IMR-90 (cell line): ENCODE data around the gene TMEM97. TPM values are rescaled to one million over a fixed set of nuclear protein-coding genes. Genes with fewer than 3 reads are reported as not detected.

ENCODE experiments used
- ATAC-seq: fragments of 200-7000 bp; cut with Tn5 transposase; 2 replicates; pipeline ENCODE4 v1.9.1; 2020; ENCODE audit warnings: low read depth, mild to moderate bottlenecking, moderate library complexity
- BruUV-seq: library from RNA; stranded (reverse); fragments of 400-500 nt; replicated peaks from 2 replicates; lab custom pipeline; 2021; lab: Mats Ljungman, UMichigan
- CTCF ChIA-PET: fragments of 300-600 bp; formaldehyde crosslinking; extraction: SDS; loops from one replicate; lab custom pipeline; 2021; ENCODE audit warnings: antibody characterized with exemption; lab: Yijun Ruan, JAX
- POLR2A ChIA-PET: fragments of 300-600 bp; sonication (Branson Sonifier 250); formaldehyde crosslinking; loops from one replicate; lab custom pipeline; 2022; ENCODE audit warnings: antibody characterized with exemption; ENCODE audit not compliant: unreplicated experiment; lab: Charles Lee
- DNase-seq: peaks from one replicate; pipeline ENCODE4 v3.0.0; 2013
- H2AFZ ChIP-seq: replicated peaks from 2 replicates; pipeline ENCODE3; 2013; ENCODE audit warnings: low read length, mild to moderate bottlenecking; ENCODE audit not compliant: poor library complexity
- H2AK5ac ChIP-seq: 2 replicates; pipeline ENCODE4 v1.6.1; 2013; ENCODE audit warnings: low read depth, low read length, inconsistent platforms
- H2AK9ac ChIP-seq: replicated peaks from 2 replicates; pipeline ENCODE3; 2013; ENCODE audit warnings: mild to moderate bottlenecking, low read depth, low read length, moderate library complexity; ENCODE audit not compliant: poor library complexity
- H2BK120ac ChIP-seq: 2 replicates; pipeline ENCODE4 v1.6.1; 2013; ENCODE audit warnings: low read depth, low read length, inconsistent platforms
- H2BK15ac ChIP-seq: 3 replicates; pipeline ENCODE4 v1.6.1; 2013; ENCODE audit warnings: low read depth, low read length, inconsistent platforms
- H2BK20ac ChIP-seq: 2 replicates; pipeline ENCODE4 v1.6.1; 2013; ENCODE audit warnings: low read depth, mild to moderate bottlenecking, inconsistent platforms, low read length, moderate library complexity
- H2BK5ac ChIP-seq: 2 replicates; pipeline ENCODE4 v1.6.1; 2013; ENCODE audit warnings: mild to moderate bottlenecking, low read depth, low read length, inconsistent platforms; ENCODE audit not compliant: poor library complexity, severe bottlenecking
- H3K14ac ChIP-seq: replicated peaks from 2 replicates; pipeline ENCODE4 v1.6.1; 2013; ENCODE audit warnings: low read depth, low read length, inconsistent platforms
- H3K18ac ChIP-seq: 2 replicates; pipeline ENCODE4 v1.6.1; 2013; ENCODE audit warnings: low read depth, low read length, control low read depth
- H3K23ac ChIP-seq: 2 replicates; pipeline ENCODE4 v1.6.1; 2013; ENCODE audit warnings: low read depth, low read length, inconsistent platforms
- H3K27ac ChIP-seq: 2 replicates; pipeline ENCODE4 v1.5.1; 2013; ENCODE audit warnings: mild to moderate bottlenecking, control low read depth, low read length; ENCODE audit not compliant: insufficient read depth
- H3K27me3 ChIP-seq: 2 replicates; pipeline ENCODE4 v1.6.1; 2013; ENCODE audit warnings: low read length; ENCODE audit not compliant: control insufficient read depth, insufficient read depth
- H3K36me3 ChIP-seq: 2 replicates; pipeline ENCODE4 v1.6.1; 2013; ENCODE audit warnings: low read length, mixed read lengths; ENCODE audit not compliant: control insufficient read depth, insufficient read depth
- H3K4ac ChIP-seq: 2 replicates; pipeline ENCODE4 v1.6.1; 2013; ENCODE audit warnings: low read depth, low read length, inconsistent platforms
- H3K4me1 ChIP-seq: 2 replicates; pipeline ENCODE4 v1.6.1; 2013; ENCODE audit warnings: low read length, mixed read lengths; ENCODE audit not compliant: control insufficient read depth, insufficient read depth
- H3K4me2 ChIP-seq: 2 replicates; pipeline ENCODE4 v1.6.1; 2013; ENCODE audit warnings: low read depth, mild to moderate bottlenecking, control low read depth, low read length, moderate library complexity
- H3K4me3 ChIP-seq: 2 replicates; pipeline ENCODE4 v1.5.1; 2013; ENCODE audit warnings: low read depth, mild to moderate bottlenecking, control low read depth, low read length, moderate library complexity; ENCODE audit not compliant: insufficient read depth
- H3K56ac ChIP-seq: 2 replicates; pipeline ENCODE4 v1.6.1; 2013; ENCODE audit warnings: low read length, inconsistent platforms; ENCODE audit not compliant: insufficient read depth; ENCODE audit errors: extremely low read depth
- H3K79me1 ChIP-seq, 2 experiments: 2 replicates each; pipeline ENCODE4 v1.6.1; 2013; ENCODE audit warnings: low read length in 2 of 2, inconsistent platforms in 1 of 2, low read depth in 1 of 2
- H3K9ac ChIP-seq: 2 replicates; pipeline ENCODE4 v1.6.1; 2013; ENCODE audit warnings: low read depth, low read length, control low read depth
- H3K9me1 ChIP-seq: 2 replicates; pipeline ENCODE4 v1.6.1; 2013; ENCODE audit warnings: low read length, inconsistent platforms; ENCODE audit not compliant: insufficient read depth
- H3K9me3 ChIP-seq: 2 replicates; pipeline ENCODE4 v1.6.1; 2013; ENCODE audit warnings: low read length; ENCODE audit not compliant: control insufficient read depth, insufficient read depth
- H4K20me1 ChIP-seq: 2 replicates; pipeline ENCODE4 v1.6.1; 2013; ENCODE audit warnings: low read length, inconsistent platforms; ENCODE audit not compliant: insufficient read depth
- H4K5ac ChIP-seq: 2 replicates; pipeline ENCODE4 v1.6.1; 2013; ENCODE audit warnings: mild to moderate bottlenecking, low read depth, low read length, control low read depth
- H4K8ac ChIP-seq, 2 experiments: 2 replicates each; pipeline ENCODE4 v1.6.1; 2013; ENCODE audit warnings: low read depth in 2 of 2, low read length in 2 of 2, control low read depth in 1 of 2, inconsistent platforms in 1 of 2
- H4K91ac ChIP-seq: 2 replicates; pipeline ENCODE4 v1.6.1; 2013; ENCODE audit warnings: low read depth, low read length, inconsistent platforms; ENCODE audit not compliant: insufficient read depth
- BHLHE40 ChIP-seq: fragments of 150-350 bp; IDR thresholded peaks from 2 replicates; pipeline ENCODE4 v1.6.1; 2016; ENCODE audit warnings: mild to moderate bottlenecking, low read depth, low read length
- CEBPB ChIP-seq: IDR thresholded peaks from 2 replicates; pipeline ENCODE4 v1.6.1; 2012; ENCODE audit warnings: low read depth, low read length, improper control_type of control experiment
- CHD1 ChIP-seq: IDR thresholded peaks from 2 replicates; pipeline ENCODE4 v1.6.1; 2012; ENCODE audit warnings: low read depth, low read length, improper control_type of control experiment
- ELK1 ChIP-seq: fragments of 150-350 bp; IDR thresholded peaks from 2 replicates; pipeline ENCODE4 v1.6.1; 2016; ENCODE audit warnings: low read depth, mild to moderate bottlenecking, low read length, moderate library complexity, borderline replicate concordance
- FOS ChIP-seq: fragments of 150-350 bp; IDR thresholded peaks from 2 replicates; pipeline ENCODE4 v1.6.1; 2016; ENCODE audit warnings: low read depth, low read length
- MAFK ChIP-seq: IDR thresholded peaks from 2 replicates; pipeline ENCODE4 v1.6.1; 2012; ENCODE audit warnings: low read depth, low read length, improper control_type of control experiment
- MAZ ChIP-seq: IDR thresholded peaks from 2 replicates; pipeline ENCODE4 v1.6.1; 2012; ENCODE audit warnings: low read depth, mild to moderate bottlenecking, low read length, improper control_type of control experiment, moderate library complexity, borderline replicate concordance
- MXI1 ChIP-seq: IDR thresholded peaks from 2 replicates; pipeline ENCODE4 v1.6.1; 2012; ENCODE audit warnings: low read depth, mild to moderate bottlenecking, low read length, moderate library complexity, borderline replicate concordance
- NFE2L2 ChIP-seq: fragments of 150-350 bp; IDR thresholded peaks from 2 replicates; pipeline ENCODE4 v1.6.1; 2016; ENCODE audit warnings: low read depth, mild to moderate bottlenecking, low read length
- RAD21 ChIP-seq: IDR thresholded peaks from 2 replicates; pipeline ENCODE4 v1.6.1; 2012; ENCODE audit warnings: low read length, improper control_type of control experiment
- RCOR1 ChIP-seq: IDR thresholded peaks from 2 replicates; pipeline ENCODE4 v1.6.1; 2012; ENCODE audit warnings: mild to moderate bottlenecking, low read length, improper control_type of control experiment; ENCODE audit not compliant: insufficient replicate concordance
- RFX5 ChIP-seq: IDR thresholded peaks from 2 replicates; pipeline ENCODE4 v1.8.0; 2012; ENCODE audit warnings: low read depth, mild to moderate bottlenecking, low read length, moderate library complexity
- SMC3 ChIP-seq: fragments of 150-350 bp; IDR thresholded peaks from 2 replicates; pipeline ENCODE4 v1.6.1; 2016; ENCODE audit warnings: low read depth, mild to moderate bottlenecking, antibody characterized with exemption, low read length, moderate library complexity
- WGBS, 2 experiments: methylation state at CpG; one replicate each; pipeline versions ENCODE4 v1.1.5 to v1.1.7; 2013; ENCODE audit warnings: missing lambda C conversion rate in 2 of 2; ENCODE audit not compliant: insufficient read length in 1 of 2; ENCODE audit errors: extremely low coverage in 2 of 2; 5-methylcytosine and 5-hydroxymethylcytosine counted together
- dilution Hi-C: fragments of 300-500 bp; cut with HindIII; formaldehyde crosslinking; loops from one replicate; pipeline ENCODE4 v1.14.3; 2018; ENCODE audit warnings: low sequenced_read_pairs; ENCODE audit not compliant: unreplicated experiment
- in situ Hi-C: fragments of 300-500 bp; cut with MboI; formaldehyde crosslinking; loops from 3 replicates; pipeline ENCODE4 v1.14.3; 2019; ENCODE audit warnings: low sequenced_read_pairs, inconsistent platforms, mixed read lengths
- intact Hi-C: fragments of 100-400 bp; cut with micrococcal nuclease; formaldehyde crosslinking; loops from 2 replicates; pipeline ENCODE4 v1.10.0; 2022
- polyA plus RNA-seq, 3 experiments: library from polyadenylated mRNA; depleted of rRNA; stranded (reverse); fragments of >200 nt; gene quantifications; 2 replicates each; pipeline ENCODE4 v1.2.3, GENCODE V29; 2012; ENCODE audit warnings: low replicate concordance in 1 of 3
- total RNA-seq: library from RNA; depleted of rRNA; stranded (reverse); fragments of >200 nt; gene quantifications from 2 replicates; pipeline ENCODE4 v1.2.3, GENCODE V29; 2012
- TF ChIP-seq, protein P1 (sequence below): conservative IDR thresholded peaks from 2 replicates; pipeline ENCODE4 v1.5.1; 2012; ENCODE audit warnings: mild to moderate bottlenecking, low read depth, low read length, improper control_type of control experiment
- TF ChIP-seq, protein P2 (sequence below): fragments of 150-350 bp; IDR thresholded peaks from 2 replicates; pipeline ENCODE4 v1.6.1; 2017; ENCODE audit warnings: mild to moderate bottlenecking, antibody characterized with exemption, low read length, low read depth

Gene TMEM97
- total and polyA plus RNA-seq, 2 of the 4 experiments (the other 2 are of a cell fraction): 12.3 to 21.3 TPM

GRCh38 chr17:28370744-28371103 lies 51.7 kb downstream of the TMEM97 start:
- peak overlapping the region; percentile 79 for H4K91ac ChIP-seq
- no TSS peak for BruUV-seq
- peak overlapping the region; percentile 93; the same call in 1 of the 2 replicates for H3K27ac ChIP-seq
- H3K14ac ChIP-seq: peak overlapping the region; percentile 91
- peaks cover 14% of the 10 kb centered on the region; the same call in 1 of the 2 replicates for H3K4me1 ChIP-seq
- H3K4ac ChIP-seq: peak overlapping the region; percentile 92
- H3K9ac ChIP-seq: no peak overlapping the region; the same call in 1 of the 2 replicates
- H3K36me3 ChIP-seq: no peaks in the 10 kb centered on the region
- peak overlapping the region; percentile 52; the same call in 1 of the 2 replicates for H3K56ac ChIP-seq
- H3K9me1 ChIP-seq: peaks cover 35% of the 10 kb centered on the region
- WGBS, 2 experiments: no CpG with 5 or more reads among the region's 1 CpG
- dilution Hi-C loops (no loop called here), intact Hi-C loops (no loop called here), in situ Hi-C loops (no loop called here)
- peak overlapping the region; percentile 70 for H2AFZ ChIP-seq
- H4K20me1 ChIP-seq: peaks cover 28% of the 10 kb centered on the region
- H3K4me3 ChIP-seq: no peak overlapping the region
- peak overlapping the region; percentile 73 for H2BK20ac ChIP-seq
- H3K23ac ChIP-seq: peak overlapping the region; percentile 53; the same call in 1 of the 2 replicates
- no peaks in the 10 kb centered on the region for H3K9me3 ChIP-seq
- no peak overlapping the region for H2BK5ac ChIP-seq
- H4K5ac ChIP-seq: peak overlapping the region; percentile 40
- peak overlapping the region; percentile 62 for H2BK120ac ChIP-seq
- TF ChIP-seq MAZ (no peak), RFX5 (no peak), BHLHE40 (no peak), CHD1 (no peak), MXI1 (no peak), MAFK (no peak), NFE2L2 (no peak), CEBPB (no peak), SMC3 (no peak), RCOR1 (no peak), RAD21 (no peak), ELK1 (no peak), FOS (no peak)
- TF ChIP-seq, protein P1, sequence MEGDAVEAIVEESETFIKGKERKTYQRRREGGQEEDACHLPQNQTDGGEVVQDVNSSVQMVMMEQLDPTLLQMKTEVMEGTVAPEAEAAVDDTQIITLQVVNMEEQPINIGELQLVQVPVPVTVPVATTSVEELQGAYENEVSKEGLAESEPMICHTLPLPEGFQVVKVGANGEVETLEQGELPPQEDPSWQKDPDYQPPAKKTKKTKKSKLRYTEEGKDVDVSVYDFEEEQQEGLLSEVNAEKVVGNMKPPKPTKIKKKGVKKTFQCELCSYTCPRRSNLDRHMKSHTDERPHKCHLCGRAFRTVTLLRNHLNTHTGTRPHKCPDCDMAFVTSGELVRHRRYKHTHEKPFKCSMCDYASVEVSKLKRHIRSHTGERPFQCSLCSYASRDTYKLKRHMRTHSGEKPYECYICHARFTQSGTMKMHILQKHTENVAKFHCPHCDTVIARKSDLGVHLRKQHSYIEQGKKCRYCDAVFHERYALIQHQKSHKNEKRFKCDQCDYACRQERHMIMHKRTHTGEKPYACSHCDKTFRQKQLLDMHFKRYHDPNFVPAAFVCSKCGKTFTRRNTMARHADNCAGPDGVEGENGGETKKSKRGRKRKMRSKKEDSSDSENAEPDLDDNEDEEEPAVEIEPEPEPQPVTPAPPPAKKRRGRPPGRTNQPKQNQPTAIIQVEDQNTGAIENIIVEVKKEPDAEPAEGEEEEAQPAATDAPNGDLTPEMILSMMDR: no peak
- TF ChIP-seq, protein P2, sequence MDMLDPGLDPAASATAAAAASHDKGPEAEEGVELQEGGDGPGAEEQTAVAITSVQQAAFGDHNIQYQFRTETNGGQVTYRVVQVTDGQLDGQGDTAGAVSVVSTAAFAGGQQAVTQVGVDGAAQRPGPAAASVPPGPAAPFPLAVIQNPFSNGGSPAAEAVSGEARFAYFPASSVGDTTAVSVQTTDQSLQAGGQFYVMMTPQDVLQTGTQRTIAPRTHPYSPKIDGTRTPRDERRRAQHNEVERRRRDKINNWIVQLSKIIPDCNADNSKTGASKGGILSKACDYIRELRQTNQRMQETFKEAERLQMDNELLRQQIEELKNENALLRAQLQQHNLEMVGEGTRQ: no peak
- H3K27me3 ChIP-seq: no peaks in the 10 kb centered on the region
- peak overlapping the region; percentile 29; the same call in 1 of the 2 replicates for H2AK5ac ChIP-seq
- H3K4me2 ChIP-seq: peak overlapping the region; percentile 70
- no peak for ATAC-seq
- ChIA-PET CTCF (interaction anchor here (1.3 kb wide), 1 partner anchor 14 kb away, joined by 6 read pairs; the partner anchor contains the start of gene POLDIP2), POLR2A (no interaction called here)
- H2AK9ac ChIP-seq: peak overlapping the region; percentile 33
- peaks cover 5 to 27% of the 10 kb centered on the region in 2 experiments; a peak in 3 of 4 replicates for H3K79me1 ChIP-seq
- no peak for DNase-seq
- H4K8ac ChIP-seq: peak overlapping the region; percentile 29 to 97
- no peak overlapping the region; the same call in 1 of the 2 replicates for H3K18ac ChIP-seq
- 0 out of 3 replicates have a peak overlapping the region, but pooled peaks have one; percentile 16 for H2BK15ac ChIP-seq
